PC-3 (cell line): Measurements from ENCODE around the gene ACD. TPM values are rescaled to one million over a fixed set of nuclear protein-coding genes. Genes with fewer than 3 reads are reported as not detected.

Source experiments
- ATAC-seq: fragments of 200-7000 bp; cut with Tn5 transposase; 2 replicates; pipeline ENCODE4 v1.9.1; 2020; ENCODE audit warnings: mild to moderate bottlenecking, moderate library complexity
- BruUV-seq: library from RNA; stranded (reverse); fragments of 400-500 nt; replicated peaks from 2 replicates; lab custom pipeline; 2021; lab: Mats Ljungman, UMichigan
- CTCF ChIA-PET: fragments of 300-600 bp; sonication (Branson Sonifier 250); formaldehyde crosslinking; loops from one replicate; lab custom pipeline; 2022; ENCODE audit warnings: antibody characterized with exemption; lab: Charles Lee
- POLR2A ChIA-PET: fragments of 300-600 bp; sonication (Branson Sonifier 250); formaldehyde crosslinking; loops from one replicate; lab custom pipeline; 2022; ENCODE audit warnings: antibody characterized with exemption; ENCODE audit not compliant: unreplicated experiment; lab: Charles Lee
- DNase-seq: peaks from one replicate; pipeline ENCODE4 v3.0.0-alpha.2; 2015
- H2AFZ ChIP-seq: fragments of 300-600 bp; sonication (generic); 2 replicates; pipeline ENCODE4 v1.6.0; 2016; ENCODE audit warnings: antibody characterized with exemption, low read length
- H3F3A ChIP-seq: fragments of 300-600 bp; sonication (generic); one replicate; pipeline ENCODE4 v1.6.0; 2017; ENCODE audit warnings: antibody characterized with exemption, low read length, control low read depth, mild to moderate bottlenecking; ENCODE audit not compliant: unreplicated experiment
- H3K27ac ChIP-seq: fragments of 300-600 bp; sonication (generic); 2 replicates; pipeline ENCODE4 v1.5.1; 2016; ENCODE audit warnings: mild to moderate bottlenecking, low read length
- H3K27me3 ChIP-seq: fragments of 300-600 bp; sonication (generic); 2 replicates; pipeline ENCODE4 v1.6.1; 2016; ENCODE audit warnings: low read length, mixed read lengths
- H3K36me3 ChIP-seq: fragments of 300-600 bp; sonication (generic); 2 replicates; pipeline ENCODE4 v1.6.1; 2016; ENCODE audit warnings: low read depth, mixed run types, low read length, mixed read lengths
- H3K4me1 ChIP-seq: fragments of 300-600 bp; sonication (generic); 2 replicates; pipeline ENCODE4 v1.5.1; 2016; ENCODE audit warnings: low read length; ENCODE audit not compliant: insufficient read depth
- H3K4me2 ChIP-seq: fragments of 300-600 bp; sonication (generic); 2 replicates; pipeline ENCODE4 v1.6.0; 2016; ENCODE audit warnings: low read length
- H3K4me3 ChIP-seq: fragments of 300-600 bp; sonication (generic); 2 replicates; pipeline ENCODE4 v1.5.1; 2016; ENCODE audit warnings: mild to moderate bottlenecking, low read length, mixed read lengths
- H3K79me2 ChIP-seq: fragments of 300-600 bp; sonication (generic); 2 replicates; pipeline ENCODE4 v1.6.1; 2017; ENCODE audit warnings: low read length, mixed read lengths
- H3K9ac ChIP-seq: fragments of 300-600 bp; sonication (generic); 2 replicates; pipeline ENCODE4 v1.6.0; 2016; ENCODE audit warnings: mild to moderate bottlenecking, low read length
- H3K9me2 ChIP-seq: fragments of 300-600 bp; sonication (generic); replicated peaks from 2 replicates; pipeline ENCODE4 v1.6.1; 2016; ENCODE audit warnings: mixed run types, low read length, mixed read lengths
- H3K9me3 ChIP-seq: fragments of 300-600 bp; sonication (generic); 2 replicates; pipeline ENCODE4 v1.6.1; 2016; ENCODE audit warnings: low read length, mixed read lengths
- H4K20me1 ChIP-seq: fragments of 300-600 bp; sonication (generic); 2 replicates; pipeline ENCODE4 v1.6.1; 2016; ENCODE audit warnings: low read length, mixed read lengths
- EZH2 ChIP-seq: fragments of 300-600 bp; sonication (generic); IDR thresholded peaks from one replicate; pipeline ENCODE4 v1.6.1; 2017; ENCODE audit warnings: antibody characterized with exemption, mild to moderate bottlenecking, low read length; ENCODE audit not compliant: unreplicated experiment
- EZH2phosphoT487 ChIP-seq: fragments of 300-600 bp; sonication (generic); IDR thresholded peaks from 2 replicates; pipeline ENCODE4 v1.6.1; 2018; ENCODE audit warnings: mild to moderate bottlenecking, antibody characterized with exemption, low read length, borderline replicate concordance
- intact Hi-C: fragments of 100-400 bp; cut with micrococcal nuclease; formaldehyde crosslinking; loops from 2 replicates; pipeline ENCODE4 v1.9.0; 2023
- total RNA-seq: library from RNA; depleted of rRNA; stranded (reverse); fragments of >200 nt; gene quantifications from 2 replicates; pipeline ENCODE4 v1.2.3, GENCODE V29; 2014
- TF ChIP-seq, protein P1 (sequence below): fragments of 300-600 bp; sonication (generic); conservative IDR thresholded peaks from 2 replicates; pipeline ENCODE4 v1.5.1; 2017; ENCODE audit warnings: antibody characterized with exemption, low read depth, mild to moderate bottlenecking, low read length

ACD gene
- total RNA-seq, 1 experiment from 2014 or later: 26.3 TPM

DNA sequence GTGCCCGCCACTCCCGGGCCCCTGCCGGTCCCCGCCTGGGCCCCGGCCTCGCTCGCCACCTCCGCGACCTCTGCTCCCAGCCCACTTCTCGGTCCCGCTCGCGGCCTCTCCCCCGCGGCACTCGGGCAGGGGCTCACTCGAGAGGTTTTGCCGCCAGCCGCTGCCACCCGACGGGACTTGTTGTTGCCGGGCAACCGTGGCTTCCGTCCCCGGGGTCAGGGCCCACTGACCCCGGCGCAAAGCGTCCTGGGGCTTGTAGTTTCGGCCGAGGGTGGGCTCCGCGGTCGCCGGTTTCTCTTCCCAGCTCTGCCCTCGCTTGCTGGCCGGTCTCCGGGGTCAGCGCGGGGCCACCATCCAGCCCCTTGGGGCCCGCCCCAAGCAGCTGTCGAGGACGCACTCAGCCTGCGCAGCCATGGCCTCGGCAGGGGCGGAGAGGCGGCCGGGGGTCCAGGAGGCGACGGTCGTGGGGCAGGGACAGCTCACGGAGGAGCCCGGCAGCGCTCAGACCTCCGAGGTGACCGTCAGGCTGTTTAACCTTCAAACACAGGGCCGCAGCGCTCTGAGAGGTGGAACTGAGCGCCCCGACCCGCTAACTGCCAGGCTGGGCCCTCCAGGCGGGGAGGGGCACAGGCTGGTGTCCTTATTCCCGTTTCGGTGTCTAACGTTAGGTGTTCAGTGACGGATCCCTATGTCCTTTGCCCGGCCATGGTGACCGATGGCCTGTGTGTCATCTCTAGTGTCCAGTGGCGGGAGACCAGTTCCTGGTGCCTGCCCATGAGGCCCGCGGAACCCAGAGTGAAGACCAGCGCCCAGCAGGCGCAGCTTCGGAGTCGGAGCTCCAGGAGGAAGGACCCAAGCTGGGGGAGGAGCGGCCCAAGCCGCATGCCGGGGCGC, 6.7 kb upstream of the ACD start, which contains the start of the genes C16orf86 and ENKD1:
TSS of gene C16orf86 (plus strand) at position 256 of the 894 bp plus-strand sequence. CDS start at position 413, 157 bp downstream.
TSS of gene ENKD1 (minus strand) at position 192 of the 894 bp plus-strand sequence. CDS start 308 bp downstream, outside the sequence.
- no peaks in the 10 kb centered on the region for H3K36me3 ChIP-seq
- no peaks in the 10 kb centered on the region for H3F3A ChIP-seq
- peak within 1 kb of the TSS; percentile 68 for H3K4me3 ChIP-seq
- H4K20me1 ChIP-seq: no peaks in the 10 kb centered on the region
- H2AFZ ChIP-seq: peak within 1 kb of the TSS; percentile 73
- H3K9me2 ChIP-seq: no peaks in the 10 kb centered on the region
- no peaks in the 10 kb centered on the region for H3K9me3 ChIP-seq
- intact Hi-C loops: no loop called here
- POLR2A ChIA-PET: no interaction called here
- DNase-seq (peak; percentile 46), ATAC-seq (peak; percentile 61)
- no peaks in the 10 kb centered on the region for H3K27me3 ChIP-seq
- H3K27ac ChIP-seq: no peak within 1 kb of the TSS
- peak within 1 kb of the TSS; percentile 52; the same call in 1 of the 2 replicates for H3K9ac ChIP-seq
- peak within 1 kb of the TSS; percentile 90 for H3K4me2 ChIP-seq
- CTCF ChIA-PET: interaction anchor here (1.3 kb wide), 1 partner anchor 146 kb away, joined by 5 read pairs; no protein-coding TSS in a partner anchor
- no peaks in the 10 kb centered on the region for H3K79me2 ChIP-seq
- no TSS peak for BruUV-seq
- H3K4me1 ChIP-seq: no peaks in the 10 kb centered on the region; the same call in 1 of the 2 replicates
- TF ChIP-seq, protein P1, sequence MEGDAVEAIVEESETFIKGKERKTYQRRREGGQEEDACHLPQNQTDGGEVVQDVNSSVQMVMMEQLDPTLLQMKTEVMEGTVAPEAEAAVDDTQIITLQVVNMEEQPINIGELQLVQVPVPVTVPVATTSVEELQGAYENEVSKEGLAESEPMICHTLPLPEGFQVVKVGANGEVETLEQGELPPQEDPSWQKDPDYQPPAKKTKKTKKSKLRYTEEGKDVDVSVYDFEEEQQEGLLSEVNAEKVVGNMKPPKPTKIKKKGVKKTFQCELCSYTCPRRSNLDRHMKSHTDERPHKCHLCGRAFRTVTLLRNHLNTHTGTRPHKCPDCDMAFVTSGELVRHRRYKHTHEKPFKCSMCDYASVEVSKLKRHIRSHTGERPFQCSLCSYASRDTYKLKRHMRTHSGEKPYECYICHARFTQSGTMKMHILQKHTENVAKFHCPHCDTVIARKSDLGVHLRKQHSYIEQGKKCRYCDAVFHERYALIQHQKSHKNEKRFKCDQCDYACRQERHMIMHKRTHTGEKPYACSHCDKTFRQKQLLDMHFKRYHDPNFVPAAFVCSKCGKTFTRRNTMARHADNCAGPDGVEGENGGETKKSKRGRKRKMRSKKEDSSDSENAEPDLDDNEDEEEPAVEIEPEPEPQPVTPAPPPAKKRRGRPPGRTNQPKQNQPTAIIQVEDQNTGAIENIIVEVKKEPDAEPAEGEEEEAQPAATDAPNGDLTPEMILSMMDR: no peak
- TF ChIP-seq EZH2phosphoT487: no peak
- no peak for TF ChIP-seq EZH2

DNA sequence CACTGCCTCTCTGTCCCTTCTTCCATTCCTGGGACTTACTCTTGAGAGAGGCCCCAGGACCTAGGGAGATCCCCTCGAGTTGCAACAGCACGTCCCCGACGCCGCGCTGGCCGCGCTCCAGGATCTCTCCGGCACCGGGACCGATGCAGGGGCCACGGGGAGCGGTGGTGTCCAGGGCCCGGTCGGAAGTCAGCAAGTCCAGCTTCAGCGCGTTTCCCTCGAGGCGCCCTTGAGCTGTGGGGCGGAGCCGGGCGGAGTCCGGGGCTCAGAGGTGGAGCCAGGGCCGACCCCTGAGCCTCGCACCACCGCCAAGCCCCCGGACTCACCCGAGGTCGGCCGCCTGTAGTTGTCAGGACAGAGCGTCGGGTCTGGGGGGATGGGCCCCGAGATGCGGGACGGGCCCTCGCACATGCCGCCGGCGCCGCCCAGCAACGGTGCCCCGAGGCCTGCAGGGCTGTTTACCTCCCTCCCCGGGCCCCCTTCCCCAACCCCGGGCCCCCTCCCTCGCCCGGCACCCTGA, 6.0 kb upstream of the ACD start:
- Histone ChIP-seq H3K27ac (no peak overlapping the region), H2AFZ (peak overlapping the region; percentile 73), H3K9ac (peak overlapping the region; percentile 52; the same call in 1 of the 2 replicates), H3K79me2 (no peaks in the 10 kb centered on the region), H3K9me3 (no peaks in the 10 kb centered on the region), H3K4me2 (peak overlapping the region; percentile 90), H3K4me1 (no peaks in the 10 kb centered on the region; the same call in 1 of the 2 replicates), H3K27me3 (no peaks in the 10 kb centered on the region), H3K9me2 (no peaks in the 10 kb centered on the region), H3K36me3 (no peaks in the 10 kb centered on the region), H3F3A (no peaks in the 10 kb centered on the region), H3K4me3 (peak overlapping the region; percentile 68), H4K20me1 (no peaks in the 10 kb centered on the region)
- ATAC-seq (peak; percentile 37), DNase-seq (no peak)
- intact Hi-C loops: no loop called here
- TF ChIP-seq EZH2phosphoT487 (no peak), EZH2 (no peak)
- TF ChIP-seq, protein P1: no peak
- BruUV-seq: no TSS peak
- ChIA-PET POLR2A (no interaction called here), CTCF (no interaction called here)
